PC-3 (cell line): ENCODE results near the gene POLR2E.

Source experiments
- CTCF ChIP-seq: fragments of 300-600 bp; sonication (generic); conservative IDR thresholded peaks from 2 replicates; pipeline ENCODE4 v1.5.1; 2017; ENCODE audit warnings: antibody characterized with exemption, low read depth, mild to moderate bottlenecking, low read length
- EZH2 ChIP-seq: fragments of 300-600 bp; sonication (generic); IDR thresholded peaks from one replicate; pipeline ENCODE4 v1.6.1; 2017; ENCODE audit warnings: antibody characterized with exemption, mild to moderate bottlenecking, low read length; ENCODE audit not compliant: unreplicated experiment

DNA sequence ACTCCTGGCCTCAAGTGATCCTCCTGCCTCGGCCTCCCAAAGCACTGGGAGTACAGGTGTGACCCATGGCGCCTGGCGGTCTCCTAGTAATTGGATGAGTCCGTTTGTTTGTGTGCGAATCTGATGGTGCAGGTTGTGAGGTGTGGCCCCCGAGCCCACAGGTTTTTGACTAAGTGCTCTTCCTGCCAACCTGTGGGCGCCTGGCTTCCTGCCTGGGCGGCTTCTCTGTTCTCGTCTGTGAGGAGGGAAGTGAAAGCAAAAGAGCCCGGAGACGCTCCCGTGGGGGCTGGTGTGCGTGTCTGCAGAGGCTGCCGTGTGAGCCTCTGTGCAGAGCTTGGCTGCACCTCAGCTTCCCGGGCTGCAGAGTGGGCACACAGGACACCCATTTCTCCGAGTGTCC lies 18.2 kb downstream of the POLR2E start:
- no peak for TF ChIP-seq CTCF
- TF ChIP-seq EZH2, result no peak
